CD4-positive, alpha-beta T cell treated with Interferon gamma for 1 hour (primary cell): ENCODE results near the gene CABP4.
A peak's percentile ranks its signal among the peaks of the same experiment; 100 is the strongest.
"Not testable (repeated sequence)": the region's sequence is repeated elsewhere in the genome, so short reads cannot be mapped to it uniquely, and the experiment has no call there.

Experiments
- DNase-seq: peaks from one replicate; pipeline ENCODE4 v3.0.0-alpha.2; 2020

The CABP4 gene

DNA sequence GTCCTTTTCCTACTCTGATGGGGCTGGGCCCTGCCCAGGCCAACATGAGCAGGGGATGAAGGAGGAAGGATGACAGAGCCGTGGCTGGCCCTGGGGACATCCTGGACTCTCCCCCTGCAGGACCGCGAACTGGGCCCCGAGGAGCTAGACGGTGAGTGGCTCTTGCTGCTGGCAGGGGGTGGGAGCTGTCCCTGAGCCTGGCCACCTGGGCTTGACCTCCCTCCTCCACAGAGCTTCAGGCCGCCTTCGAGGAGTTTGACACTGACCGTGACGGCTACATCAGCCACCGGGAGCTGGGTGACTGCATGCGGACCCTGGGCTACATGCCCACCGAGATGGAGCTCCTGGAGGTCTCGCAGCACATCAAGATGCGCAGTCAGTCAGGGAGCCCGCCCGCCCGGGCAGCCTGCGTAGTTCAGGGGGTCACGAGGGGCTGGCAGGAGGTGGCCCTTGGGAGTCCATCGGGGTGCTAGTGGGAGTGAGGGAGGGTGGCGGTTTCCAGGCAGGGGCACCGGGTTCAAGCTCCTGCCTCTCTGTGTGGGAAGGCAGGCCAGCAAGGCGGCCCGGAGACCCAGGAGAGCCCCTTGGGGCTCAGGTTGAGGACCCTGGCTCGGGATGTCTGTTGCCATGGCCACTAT, 1.0 kb downstream of the CABP4 start:
- no peak for DNase-seq

DNA sequence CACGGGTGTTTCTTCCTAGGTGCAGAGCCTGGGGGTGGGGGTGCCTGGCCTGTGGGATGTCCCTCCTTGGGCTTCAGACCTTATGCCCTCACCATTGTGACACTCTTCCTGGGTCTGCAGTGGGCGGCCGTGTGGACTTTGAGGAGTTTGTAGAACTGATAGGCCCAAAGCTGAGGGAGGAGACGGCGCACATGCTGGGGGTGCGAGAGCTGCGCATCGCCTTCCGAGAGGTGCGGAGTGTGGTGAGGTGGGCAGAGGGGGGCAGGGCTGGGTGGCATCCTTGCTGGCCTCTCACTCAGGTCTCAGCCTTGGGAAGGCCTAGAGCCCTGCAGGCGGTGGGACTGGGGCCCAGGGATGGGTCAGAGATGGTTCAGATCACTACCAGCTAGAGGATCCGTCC, 2.3 kb downstream of the CABP4 start:
- DNase-seq: no peak

DNA sequence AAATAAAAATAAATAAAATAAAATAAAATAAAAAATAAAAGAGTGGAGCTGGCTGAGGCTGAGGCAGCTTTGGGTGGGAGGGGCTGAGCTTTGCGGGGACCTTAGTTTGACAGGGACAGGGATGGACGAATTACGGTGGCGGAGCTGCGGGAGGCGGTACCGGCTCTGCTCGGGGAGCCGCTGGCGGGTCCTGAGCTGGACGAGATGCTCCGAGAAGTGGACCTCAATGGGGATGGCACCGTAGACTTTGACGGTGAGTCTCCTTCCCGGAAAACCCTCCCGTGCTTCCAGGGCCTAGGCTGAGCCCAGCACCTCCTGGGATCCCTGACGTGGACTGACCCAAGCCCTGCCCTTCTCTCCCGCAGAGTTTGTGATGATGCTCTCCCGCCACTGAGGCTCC, 3.1 kb downstream of the CABP4 start:
- no peak for DNase-seq

DNA sequence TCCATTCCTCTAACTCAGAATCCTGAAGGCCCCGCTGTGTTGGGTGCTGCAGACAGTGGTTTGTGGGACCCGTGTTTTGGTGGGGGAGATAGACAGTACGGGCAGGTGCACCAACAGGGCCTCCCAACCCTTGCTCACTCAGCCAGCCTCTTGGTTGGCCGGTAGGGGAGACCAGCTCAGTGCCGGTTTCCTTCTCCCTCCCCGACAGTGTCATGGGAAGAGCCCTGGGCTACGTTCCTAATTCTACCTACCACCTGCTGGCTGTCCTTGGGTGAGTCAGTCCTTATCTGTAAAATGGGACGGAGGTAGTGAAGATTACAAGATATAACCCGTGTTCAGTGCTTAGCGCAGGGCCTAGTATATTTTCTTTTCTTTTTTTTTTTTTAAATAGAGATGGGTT, 8.0 kb downstream of the CABP4 start:
- DNase-seq: no peak

DNA sequence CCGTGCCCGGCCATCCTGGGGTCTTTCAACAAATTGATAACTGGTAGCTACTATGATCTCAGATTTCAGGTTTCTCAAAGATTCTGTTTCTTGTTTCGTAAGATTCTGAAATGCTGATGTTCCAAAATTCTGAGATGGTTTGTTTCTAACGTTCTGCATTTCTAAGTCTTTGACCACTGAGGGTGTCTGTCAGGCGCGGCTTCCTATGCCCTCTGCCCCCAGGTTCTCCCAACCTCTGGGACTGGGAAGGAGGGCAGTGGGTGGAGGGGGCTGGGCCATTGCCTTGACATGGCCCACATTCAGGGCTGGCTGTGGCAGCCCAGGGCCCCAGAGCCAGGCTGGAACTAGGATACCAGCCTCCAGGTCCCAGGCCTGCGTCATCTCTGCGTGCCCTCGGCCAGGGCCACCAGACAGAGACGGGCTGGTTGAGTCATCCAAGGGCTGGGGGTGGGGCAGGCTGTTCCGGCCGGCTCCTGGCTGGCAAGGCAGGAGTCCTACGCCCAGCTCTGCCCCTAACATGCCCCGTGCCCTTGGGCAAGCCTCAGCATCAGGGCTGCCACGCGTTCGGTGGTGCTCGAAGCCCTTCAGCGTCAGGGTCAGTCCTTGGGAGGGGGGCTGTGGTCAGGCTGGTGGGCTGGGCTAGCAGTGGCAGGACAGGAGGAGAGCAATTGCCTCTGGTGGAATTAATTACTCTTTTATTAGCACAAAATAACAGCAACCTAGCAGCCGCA, 8.7 kb downstream of the CABP4 start:
- DNase-seq: peak; percentile 68

DNA sequence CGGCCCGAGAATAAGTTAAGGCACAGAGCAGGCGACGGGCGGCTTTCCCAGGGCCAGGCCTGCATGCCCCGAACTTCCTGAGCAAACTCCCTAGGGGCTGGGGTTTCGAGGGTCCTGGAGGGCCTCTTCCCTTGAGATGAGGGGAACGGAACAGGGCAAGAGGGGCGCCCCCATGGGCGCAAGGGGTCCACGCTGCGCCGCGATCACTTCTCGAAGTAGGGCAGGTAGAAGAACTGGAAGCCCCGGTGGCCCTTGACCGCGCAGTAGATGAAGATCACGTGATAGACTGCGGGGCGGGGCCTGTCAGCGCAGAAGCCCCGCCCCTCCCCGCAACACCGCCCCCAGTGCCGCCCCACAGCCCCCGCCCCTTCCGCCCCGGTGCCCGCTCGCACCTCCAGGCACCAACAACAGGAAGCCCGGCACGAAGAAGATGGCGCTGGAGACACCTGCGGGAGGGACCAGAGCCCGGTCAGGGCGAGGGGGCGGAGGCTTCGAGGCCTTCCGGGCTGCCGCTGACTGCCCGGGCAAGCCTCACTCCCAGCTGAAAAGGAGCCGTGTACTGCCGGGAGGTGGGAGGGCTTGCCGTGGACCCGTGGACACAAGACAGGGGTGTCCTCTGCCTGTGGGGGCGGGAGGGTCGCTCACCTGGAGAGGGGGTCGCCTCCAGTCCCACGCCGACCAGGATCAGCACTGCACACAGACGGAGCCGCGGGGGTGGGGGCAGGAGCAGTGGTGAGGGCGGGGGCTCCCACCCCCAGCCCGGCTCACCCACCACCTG, 9.4 kb downstream of the CABP4 start:
- peak; percentile 95 for DNase-seq

DNA sequence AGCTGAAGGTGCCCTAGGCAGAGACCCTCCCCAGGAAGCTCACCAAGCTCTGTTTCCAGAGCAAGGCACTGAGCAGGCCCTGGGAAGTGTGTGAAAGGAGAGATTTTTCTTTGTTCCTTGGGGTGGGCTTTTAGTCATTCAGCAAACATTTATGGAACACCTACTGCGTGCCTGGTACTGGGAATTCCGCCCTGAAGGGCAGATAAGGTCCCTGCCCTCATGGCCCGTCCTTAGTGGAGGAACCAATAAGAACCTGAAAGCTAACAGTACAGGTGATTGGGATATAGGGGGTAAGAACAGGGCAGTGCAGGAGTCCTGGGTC, 10.0 kb downstream of the CABP4 start:
- DNase-seq: no peak

DNA sequence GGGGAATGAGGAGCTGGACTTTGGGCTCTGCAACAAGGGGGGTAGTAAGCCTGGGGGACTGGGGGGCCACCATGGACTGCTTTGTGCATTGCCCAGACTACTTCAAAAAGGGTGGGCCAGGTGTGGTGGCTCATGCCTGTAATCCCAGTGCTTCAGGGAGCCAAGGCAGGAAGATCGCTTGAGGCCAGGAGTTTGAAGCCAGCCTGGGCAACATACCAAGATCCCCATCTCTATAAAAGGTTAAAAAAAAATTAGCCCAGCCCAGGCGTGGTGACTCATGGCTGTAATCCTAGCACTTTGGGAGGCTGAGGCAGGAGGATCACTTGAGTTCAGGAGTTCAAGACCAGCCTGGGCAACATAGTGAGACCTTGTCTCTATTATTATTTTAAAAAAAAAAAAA, 10.4 kb downstream of the CABP4 start:
- DNase-seq: not testable (repeated sequence)

DNA sequence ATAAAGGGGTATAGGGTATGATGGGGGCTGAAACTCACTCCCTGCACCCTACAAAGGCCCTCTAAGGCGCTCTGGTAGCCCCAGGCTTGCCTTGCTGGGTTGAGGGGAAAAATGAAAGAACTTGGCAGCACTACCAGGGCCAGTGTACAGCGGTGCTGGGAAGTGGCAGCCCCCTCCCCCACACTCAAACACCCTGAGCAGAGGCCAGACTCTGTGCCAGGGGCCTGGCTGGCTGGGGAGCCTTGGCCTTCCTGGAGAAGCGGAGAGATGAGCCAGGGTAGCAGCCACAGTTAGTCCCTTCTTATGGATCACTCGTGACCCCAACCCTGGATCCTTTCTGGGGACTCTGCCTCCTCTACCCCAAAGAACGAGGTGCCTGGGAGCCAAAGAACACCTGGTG, 11.2 kb downstream of the CABP4 start:
- no peak for DNase-seq

DNA sequence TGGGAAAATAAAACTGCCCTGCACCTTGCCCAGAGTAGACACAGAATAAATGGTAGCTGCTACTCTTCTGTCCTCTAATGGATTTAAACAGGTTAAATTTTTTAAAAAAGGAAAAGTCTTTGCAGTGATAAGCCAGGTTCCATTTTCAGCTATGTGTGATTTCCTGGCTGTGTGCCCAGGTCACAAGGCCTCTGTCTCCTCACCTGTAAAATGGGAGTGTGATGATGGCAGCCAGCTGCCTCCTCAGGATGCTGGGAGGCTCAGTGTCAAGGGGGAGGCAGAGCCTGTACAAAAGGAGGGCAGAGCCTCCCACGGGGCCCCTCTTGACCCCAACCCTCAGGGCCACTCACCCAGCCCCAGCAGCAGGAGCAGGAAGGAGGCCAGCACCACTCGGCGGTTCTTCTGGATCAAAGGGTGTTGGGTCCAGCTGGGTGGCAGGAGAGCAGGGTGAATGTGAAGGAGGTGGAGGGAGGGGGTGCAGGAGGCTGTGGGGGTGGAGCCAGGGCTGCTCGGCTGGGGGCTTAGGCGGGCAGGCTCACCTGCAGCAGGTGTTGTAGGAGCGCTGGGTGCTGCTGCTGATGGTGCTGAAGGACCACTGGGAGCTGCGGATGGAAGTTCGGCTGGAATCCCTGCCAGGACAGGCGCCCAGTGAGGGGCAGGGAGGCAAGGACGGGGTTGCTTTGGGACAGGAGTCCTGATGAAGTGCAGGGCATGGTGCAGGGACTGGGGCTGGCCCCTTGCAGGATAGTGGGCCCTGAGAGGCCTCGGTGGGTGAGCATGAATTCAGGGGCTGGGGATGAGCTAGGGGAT, 12.0 kb downstream of the CABP4 start:
- DNase-seq: no peak

DNA sequence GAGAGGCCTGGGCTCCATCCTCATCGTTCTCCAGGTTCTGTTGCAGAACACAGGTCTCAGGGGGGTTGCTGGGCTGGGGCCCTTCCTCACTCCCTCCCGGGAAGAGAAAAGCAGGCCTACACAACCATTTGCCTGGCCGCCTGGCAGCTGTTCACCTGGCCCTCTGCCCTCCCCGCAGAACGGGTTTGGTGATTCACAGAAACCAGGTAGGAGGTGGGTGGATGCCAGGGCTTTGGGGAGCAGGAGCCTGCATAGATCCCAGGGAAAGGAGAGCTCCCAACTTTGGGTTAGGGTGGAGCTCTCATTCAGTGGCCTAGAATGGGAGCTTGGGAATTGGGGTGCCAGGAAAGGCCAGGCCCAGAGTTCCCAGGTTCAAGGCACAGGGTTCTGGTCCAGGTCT, 12.9 kb downstream of the CABP4 start:
- no peak for DNase-seq

DNA sequence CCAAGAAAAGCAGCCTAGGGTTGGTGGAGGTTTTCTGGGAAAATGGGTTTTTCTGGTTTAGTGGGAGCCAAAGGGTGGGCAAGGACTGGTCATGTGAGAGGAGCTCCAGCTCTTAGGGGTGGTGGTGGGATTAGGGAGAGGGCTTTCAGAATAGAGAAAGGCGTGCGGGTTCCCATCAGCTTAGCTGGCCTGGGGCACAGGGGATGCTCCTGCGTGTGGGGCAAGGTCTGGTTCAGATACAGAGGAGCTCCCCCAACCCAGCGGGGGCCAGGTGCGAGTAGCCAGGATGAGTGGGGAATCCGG, 13.3 kb downstream of the CABP4 start:
- no peak for DNase-seq

DNA sequence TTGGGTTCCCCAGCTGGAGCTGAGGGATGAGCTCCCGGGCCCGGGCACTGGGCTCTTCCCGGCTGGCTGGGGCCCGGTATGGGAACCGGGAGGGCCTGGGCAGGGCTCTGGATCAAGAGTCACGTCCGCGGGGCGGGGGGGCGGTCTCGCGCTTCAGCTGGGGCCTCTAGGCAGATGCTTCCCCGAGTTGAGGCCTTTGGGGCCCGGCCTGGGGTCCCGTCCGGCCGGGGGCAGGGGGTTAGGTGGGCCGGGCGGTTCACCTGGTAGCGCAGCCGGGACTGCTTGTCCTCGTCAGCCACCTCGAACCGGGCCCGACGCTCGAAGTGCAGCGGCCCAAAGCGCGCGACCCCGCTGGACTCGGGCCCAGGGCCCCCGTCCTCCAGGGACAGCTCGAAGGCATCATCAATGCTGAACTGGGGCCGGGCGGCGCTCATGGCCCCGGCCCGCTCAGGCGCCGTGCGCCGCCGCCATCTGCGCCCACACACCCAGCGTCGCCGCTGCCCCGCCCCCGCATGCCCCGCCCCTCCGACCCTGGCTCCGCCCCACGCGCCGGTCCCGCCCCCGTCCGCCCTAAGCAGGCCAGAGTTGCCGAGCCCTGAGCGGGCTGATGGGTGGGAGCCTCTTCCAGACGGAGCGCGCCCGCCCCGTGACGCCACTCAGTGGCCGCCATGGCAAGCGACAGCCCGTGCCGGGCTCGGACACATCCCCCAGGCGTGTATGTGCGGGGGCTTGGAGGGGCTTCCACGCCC, 13.8 kb downstream of the CABP4 start, which contains the start of gene TMEM134:
Gene TMEM134, minus strand, starts transcription at position 493 of the 749 bp plus-strand sequence. Its CDS starts 59 bp downstream, at position 434.
- DNase-seq: peak; percentile 93

DNA sequence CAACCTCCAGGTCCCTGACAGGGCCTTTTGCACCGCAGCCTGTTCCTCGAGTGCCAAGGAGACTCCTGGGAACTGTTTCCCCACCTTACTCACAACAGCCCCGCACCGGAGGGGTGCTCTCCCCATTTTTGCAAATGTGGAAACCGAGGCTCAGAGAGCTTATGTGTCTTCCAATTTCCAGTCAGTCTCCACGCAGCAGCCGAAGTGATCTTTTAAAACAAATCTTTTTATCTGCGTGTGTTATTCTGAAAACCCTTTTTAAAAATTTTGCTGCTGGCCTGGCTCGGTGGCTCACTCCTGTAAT, 14.3 kb downstream of the CABP4 start:
- DNase-seq: no peak

DNA sequence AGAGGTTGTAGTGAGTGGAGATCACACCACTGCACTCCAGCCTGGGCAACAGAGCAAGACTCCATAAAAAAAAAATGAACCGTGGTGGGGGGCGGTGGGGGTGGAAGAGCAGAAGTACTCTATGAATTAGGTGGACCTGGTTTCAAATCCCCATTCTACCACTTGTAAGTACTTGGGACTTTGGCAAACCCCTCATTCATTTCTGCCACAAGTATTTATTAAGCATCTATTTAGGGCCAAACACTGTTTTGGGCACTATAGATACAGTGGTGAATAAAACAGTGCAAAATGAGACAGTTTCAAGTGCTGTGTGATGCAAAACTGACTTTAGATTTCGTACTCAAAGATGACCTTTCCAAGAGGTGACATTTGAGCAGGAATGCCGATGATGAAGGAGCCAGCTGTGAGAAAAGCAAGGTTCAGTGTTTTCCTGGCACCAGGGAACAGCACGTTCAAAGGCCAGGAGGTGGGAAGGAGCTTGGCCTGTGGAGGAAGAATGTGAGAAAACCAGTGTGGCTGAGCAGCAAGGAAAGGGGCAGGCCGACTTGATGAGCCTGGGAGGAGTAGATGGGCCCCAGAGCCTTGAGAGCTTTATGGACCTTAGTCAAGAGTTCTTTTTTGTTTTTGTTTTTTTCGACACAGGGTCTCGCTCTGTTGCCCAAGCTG, 15.3 kb downstream of the CABP4 start:
- DNase-seq: no peak

DNA sequence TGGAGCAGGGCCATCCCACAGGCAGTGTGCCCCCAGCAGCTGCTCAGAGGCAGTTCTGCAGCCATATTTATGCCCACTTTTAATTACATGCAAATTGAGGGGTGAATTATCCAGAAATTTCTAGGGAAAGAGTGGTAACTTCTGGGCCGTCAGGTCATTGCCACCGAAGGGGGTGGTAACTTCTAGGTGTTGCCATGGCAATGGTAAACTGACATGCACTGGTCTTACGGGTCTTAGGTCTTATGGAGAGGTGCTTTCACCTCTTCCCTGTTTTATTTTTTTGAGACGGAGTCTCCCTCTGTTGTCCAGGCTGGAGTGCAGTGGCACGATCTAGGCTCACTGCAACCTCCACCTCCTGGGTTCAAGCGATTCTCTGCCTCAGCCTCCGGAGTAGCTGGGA, 17.7 kb downstream of the CABP4 start:
- no peak for DNase-seq

DNA sequence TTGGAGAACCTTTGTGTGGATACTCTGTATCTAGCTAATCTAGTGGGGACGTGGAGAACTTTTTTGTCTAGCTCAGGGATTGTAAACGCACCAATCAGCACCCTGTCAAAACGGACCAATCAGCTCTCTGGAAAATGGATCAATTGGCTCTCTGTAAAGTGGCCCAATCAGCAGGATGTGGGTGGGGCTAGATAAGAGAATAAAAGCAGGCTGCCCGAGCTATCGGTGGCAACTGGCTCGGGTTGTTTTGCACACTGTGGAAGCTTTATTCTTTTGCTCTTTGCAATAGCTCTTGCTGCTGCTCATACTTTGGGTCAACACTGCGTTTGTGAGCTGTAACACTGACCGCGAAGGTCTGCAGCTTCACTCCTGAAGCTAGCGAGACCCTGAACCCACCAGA, 21.5 kb downstream of the CABP4 start:
- not testable (repeated sequence) for DNase-seq

DNA sequence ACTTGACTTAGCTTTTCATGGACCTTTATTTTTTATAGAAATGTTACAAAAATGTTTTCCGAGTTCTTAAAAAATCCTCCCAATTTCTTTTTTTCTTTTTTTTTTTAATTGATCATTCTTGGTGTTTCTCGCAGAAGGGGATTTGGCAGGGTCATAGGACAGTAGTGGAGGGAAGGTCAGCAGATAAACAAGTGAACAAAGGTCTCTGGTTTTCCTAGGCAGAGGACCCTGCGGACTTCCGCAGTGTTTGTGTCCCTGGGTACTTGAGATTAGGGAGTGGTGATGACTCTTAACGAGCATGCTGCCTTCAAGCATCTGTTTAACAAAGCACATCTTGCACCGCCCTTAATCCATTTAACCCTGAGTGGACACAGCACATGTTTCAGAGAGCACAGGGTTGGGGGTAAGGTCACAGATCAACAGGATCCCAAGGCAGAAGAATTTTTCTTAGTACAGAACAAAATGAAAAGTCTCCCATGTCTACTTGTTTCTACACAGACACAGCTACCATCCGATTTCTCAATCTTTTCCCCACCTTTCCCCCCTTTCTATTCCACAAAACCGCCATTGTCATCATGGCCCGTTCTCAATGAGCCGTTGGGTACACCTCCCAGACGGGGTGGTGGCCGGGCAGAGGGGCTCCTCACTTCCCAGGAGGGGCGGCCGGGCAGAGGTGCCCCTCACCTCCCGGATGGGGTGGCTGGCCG, 22.3 kb downstream of the CABP4 start:
- not testable (repeated sequence) for DNase-seq

DNA sequence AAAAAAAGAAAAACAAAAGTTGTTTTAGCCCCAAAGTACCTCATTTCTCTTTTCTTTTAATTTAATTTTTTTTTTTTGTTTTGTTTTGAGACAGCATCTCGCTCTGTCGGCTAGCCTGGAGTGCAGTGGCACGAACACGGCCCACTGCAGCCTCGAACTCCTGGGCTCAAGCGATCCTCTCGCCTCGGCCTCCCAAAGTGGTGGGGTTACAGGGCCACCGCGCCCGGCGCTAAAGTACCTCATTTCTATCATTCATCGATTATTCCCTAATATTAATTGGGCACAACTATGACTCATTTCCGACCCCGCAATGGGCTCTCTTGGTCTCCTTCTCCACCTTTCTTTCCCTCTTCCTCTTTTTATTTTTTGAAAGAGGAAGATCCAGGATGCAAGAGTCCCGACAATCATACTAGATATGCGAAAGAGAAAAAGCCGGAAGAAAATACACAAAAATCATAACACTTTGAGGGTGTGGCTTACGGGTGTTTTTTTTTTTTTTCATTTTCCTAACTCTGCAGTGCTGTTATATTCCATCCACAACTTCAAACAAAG, 27.2 kb downstream of the CABP4 start:
- DNase-seq: no peak

DNA sequence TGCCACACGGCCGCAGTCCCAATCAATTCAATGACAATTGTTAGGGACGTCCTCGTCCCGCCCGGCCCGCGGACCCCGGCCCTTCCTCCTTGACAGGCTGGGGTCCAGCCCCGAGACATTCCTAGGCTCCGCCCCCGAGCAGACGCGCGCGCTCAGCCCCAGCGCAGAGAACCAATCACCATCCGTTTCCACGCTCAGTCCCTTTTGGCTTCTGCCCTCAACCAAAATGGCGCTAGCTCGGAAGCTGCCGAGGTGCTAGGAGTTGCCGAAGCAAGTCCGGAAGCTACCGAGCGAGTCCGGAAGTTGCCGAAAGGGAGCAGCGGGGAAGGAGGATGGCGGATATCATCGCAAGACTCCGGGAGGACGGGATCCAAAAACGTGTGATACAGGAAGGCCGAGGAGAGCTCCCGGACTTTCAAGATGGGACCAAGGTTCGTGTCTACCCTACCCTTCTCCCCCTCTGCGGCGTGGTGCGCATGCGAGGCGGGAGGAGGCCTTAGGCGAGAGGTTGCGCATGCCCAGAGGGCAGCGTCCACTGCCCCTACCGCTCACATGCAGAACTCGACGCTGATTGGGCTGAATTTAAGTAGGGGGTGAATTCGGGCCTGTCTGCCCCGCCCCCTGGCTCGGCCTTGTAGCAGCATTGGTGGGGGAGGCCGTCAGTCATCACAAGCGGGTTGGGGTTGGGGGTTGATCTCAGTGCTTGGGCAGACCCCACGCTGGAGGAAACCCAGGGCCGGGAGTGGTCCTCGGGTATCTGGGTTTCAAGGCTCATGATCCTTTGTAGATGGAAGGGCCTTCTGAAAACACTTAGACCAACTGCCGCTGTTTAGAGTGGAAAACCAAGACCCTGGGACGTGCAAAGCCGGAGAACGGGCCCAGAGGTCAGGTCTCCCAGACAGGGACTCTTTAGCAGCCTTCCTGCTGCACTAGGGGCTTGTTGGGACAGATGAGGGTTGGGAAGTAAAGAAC, 28.0 kb downstream of the CABP4 start, which contains the start of gene AIP:
Gene AIP, plus strand, starts transcription at position 200 of the 972 bp plus-strand sequence. Its CDS starts 133 bp downstream, at position 333.
- DNase-seq: peak; percentile 97
